RKO (cell line): Measurements from ENCODE around the gene SCN7A.
"Not testable (repeated sequence)": the region's sequence is repeated elsewhere in the genome, so short reads cannot be mapped to it uniquely, and the experiment has no call there.

Experiments
- DNase-seq: peaks from one replicate; pipeline ENCODE4 v3.0.0-alpha.2; 2016; ENCODE audit warnings: low spot score

SCN7A gene

DNA sequence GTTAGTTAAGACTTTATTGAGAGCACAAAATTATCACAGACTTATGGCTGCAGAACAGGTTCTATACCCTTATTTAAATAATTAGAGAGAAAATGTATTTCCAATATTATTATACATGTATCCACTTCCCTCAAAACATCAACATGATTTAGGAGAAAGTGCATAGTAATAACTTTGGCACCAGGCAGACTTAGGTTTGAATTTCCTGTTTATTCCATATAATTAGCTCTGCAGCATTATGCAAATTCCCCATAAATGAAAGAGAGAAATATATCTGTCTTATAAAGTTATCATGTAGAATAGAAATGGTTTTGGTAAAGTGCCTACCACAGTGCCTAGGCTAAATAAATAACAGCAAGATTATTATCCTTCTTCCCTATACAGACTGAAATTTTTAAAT lies 133.6 kb downstream of the SCN7A start:
- no peak for DNase-seq

DNA sequence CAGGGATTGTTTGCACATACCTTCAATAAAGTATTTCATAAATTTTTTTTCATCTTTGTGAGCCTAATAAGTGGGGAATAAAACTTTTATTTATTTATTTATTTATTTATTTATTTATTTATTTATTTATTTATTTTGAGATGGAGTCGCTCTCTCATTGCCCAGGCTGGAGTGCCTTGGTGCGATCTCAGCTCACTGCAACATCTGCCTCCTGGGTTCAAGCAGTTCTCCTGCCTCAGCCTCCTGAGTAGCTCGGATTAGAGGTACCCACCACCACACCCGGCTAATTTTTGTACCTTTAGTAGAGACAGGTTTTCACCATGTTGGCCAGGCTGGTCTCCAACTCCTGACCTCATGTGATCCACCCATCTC lies 136.1 kb downstream of the SCN7A start:
- DNase-seq: not testable (repeated sequence)

DNA sequence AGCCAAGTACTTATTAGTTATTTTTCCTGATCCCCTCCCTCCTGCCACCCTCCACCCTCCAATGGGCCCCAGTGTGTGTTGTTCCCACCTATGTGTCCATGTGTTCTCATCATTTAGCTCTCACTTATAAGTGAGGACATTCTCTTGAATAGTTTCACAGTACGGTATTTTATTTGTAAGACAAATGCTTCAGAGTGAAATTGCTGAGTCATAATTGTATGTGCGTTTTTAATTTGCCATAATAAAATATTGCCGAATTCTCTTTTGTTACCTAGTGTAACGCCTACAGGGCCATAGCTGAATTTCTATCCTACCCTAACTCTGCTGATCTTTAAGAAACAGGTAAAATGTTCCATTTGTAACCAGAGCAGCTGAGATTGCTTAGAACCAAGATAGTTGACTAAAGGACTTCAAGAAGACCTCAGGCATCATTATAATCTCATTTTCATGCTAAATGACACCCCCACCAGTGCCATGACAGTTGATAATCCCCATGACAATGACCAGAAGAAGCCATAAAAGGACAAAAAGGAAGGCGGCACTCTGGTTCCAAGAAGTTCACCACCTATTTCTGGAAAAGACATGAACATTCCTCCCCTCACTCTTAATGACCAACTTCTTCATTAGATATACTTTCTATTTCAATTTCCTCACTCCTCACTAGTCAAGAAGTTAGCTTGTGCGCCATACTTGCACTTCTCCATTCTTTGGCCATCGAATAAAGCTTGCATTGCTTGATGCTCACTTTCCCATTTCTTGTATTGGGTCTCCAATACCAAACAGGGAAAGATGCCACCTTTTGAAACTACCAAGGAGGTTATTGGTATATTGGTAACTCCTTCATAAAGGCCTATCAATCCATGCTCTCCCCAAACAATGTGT lies 136.7 kb downstream of the SCN7A start:
- DNase-seq: no peak
